AG04449 (cell line): ENCODE measurements around the gene CNDP1.
"Not testable (repeated sequence)": the region's sequence is repeated elsewhere in the genome, so short reads cannot be mapped to it uniquely, and the experiment has no call there.

Source experiments
- CTCF ChIA-PET: fragments of 350-600 bp; formaldehyde crosslinking; extraction: SDS; loops from one replicate; lab custom pipeline; 2021; ENCODE audit warnings: antibody characterized with exemption; lab: Yijun Ruan, JAX
- POLR2A ChIA-PET: fragments of 400-600, 350-600 bp; formaldehyde crosslinking; extraction: SDS; loops from one replicate; lab custom pipeline; 2020; ENCODE audit warnings: antibody characterized with exemption, inconsistent platforms; lab: Yijun Ruan, JAX
- DNase-seq: peaks from one replicate; pipeline ENCODE4 v3.0.0-alpha.2; 2010; ENCODE audit warnings: low read depth, low spot score
- H3K4me3 ChIP-seq: 2 replicates; pipeline ENCODE4 v1.5.1; 2011; ENCODE audit warnings: low read depth, mild to moderate bottlenecking, control low read depth, low read length
- CTCF ChIP-seq: IDR thresholded peaks from one replicate; pipeline ENCODE4 v1.5.1; 2011; ENCODE audit warnings: mild to moderate bottlenecking, moderate library complexity, low read length, control low read depth, inconsistent platforms; ENCODE audit not compliant: insufficient read depth; ENCODE audit errors: missing control alignments

Gene CNDP1

GRCh38 chr18:74521068-74521725 is 13.1 kb upstream of the CNDP1 start:
- DNase-seq = no peak
- ChIA-PET CTCF (no interaction called here), POLR2A (no interaction called here)
- TF ChIP-seq CTCF = no peak
- no peak overlapping the region for H3K4me3 ChIP-seq

GRCh38 chr18:74522635-74523548 is 11.4 kb upstream of the CNDP1 start:
- POLR2A ChIA-PET = no interaction called here
- TF ChIP-seq CTCF = no peak

GRCh38 chr18:74524097-74524496 is 10.2 kb upstream of the CNDP1 start:
- TF ChIP-seq CTCF = no peak
- no peak for DNase-seq
- POLR2A ChIA-PET = no interaction called here
- no peak overlapping the region for H3K4me3 ChIP-seq
- CTCF ChIA-PET = interaction anchor here (1.1 kb wide), 1 partner anchor 28 kb away, joined by 3 read pairs; no protein-coding TSS in a partner anchor

More at GRCh38 chr18:74522635-74523548, 11.4 kb upstream of the CNDP1 start:
- CTCF ChIA-PET = interaction anchor here (1.1 kb wide), 1 partner anchor 29 kb away, joined by 3 read pairs; no protein-coding TSS in a partner anchor
- H3K4me3 ChIP-seq = no peak overlapping the region
- DNase-seq = no peak

- DNase-seq, H3K4me3 ChIP-seq, POLR2A ChIA-PET, CTCF ChIA-PET: not testable (repeated sequence)
Observed at GRCh38 chr18:74524915-74525314, 9.4 kb upstream of the CNDP1 start.

- ChIA-PET POLR2A (interaction anchor here (0.6 kb wide), 1 partner anchor 27 kb away, joined by 3 read pairs; no protein-coding TSS in a partner anchor), CTCF (interaction anchor here (0.6 kb wide), 1 partner anchor 18 kb away, joined by 3 read pairs; no protein-coding TSS in a partner anchor)
- no peak for TF ChIP-seq CTCF
- DNase-seq = no peak
- H3K4me3 ChIP-seq = no peak overlapping the region
Observed at GRCh38 chr18:74525741-74526140, 8.6 kb upstream of the CNDP1 start.

GRCh38 chr18:74526488-74526887 is 7.8 kb upstream of the CNDP1 start:
- no peak for TF ChIP-seq CTCF
- CTCF ChIA-PET = interaction anchor here (0.6 kb wide), 1 partner anchor 17 kb away, joined by 3 read pairs; no protein-coding TSS in a partner anchor
- H3K4me3 ChIP-seq = no peak overlapping the region
- DNase-seq = no peak
- POLR2A ChIA-PET = interaction anchor here (0.6 kb wide), 1 partner anchor 28 kb away, joined by 3 read pairs; no protein-coding TSS in a partner anchor
